ENCODE data around the gene RPRD1B. TPM values are rescaled to one million over a fixed set of nuclear protein-coding genes. Genes with fewer than 3 reads are reported as not detected.

The RPRD1B gene
- total and polyA plus RNA-seq, 2 of the 13 experiments (the other 11 are each of a cell fraction or from before 2014, with no cell fraction given): 31.1 to 41.5 TPM

DNA sequence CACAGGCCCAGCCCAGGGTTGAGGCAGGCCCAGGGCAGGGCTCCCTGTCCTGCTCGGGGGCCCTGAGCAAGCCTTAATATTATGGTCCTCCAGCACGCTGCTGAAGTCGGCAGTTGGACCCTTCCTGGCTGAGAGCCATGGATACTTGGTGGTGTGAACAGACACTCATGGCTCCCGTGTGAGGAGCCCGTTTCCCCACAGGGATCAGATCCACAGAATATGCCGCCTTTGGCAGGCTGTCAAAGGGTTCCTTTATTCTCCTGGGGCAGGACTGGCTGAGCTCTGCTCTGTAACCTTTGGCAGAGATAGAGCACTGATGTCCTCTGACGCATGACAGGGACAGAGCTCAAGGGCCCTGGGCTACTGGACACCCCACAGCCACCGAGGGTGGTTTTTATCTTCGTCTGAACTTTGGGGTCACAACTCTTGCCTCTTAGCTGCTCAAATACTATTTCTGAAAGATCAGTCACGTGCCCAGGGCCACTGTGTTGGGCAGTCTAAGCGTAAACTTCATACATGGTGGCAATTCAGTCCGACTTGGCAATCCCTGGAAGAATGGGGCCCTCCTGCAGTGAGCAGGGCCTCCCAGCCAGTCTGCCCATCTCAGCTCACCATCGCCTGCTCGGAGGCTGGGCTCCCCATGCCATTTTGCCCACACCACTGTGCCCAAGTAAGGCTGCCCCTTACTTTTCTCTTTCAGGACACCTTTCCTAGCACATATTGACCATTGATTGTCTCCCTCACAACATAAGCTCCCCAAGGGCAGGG, 49.3 kb upstream of the RPRD1B start (continued):
- TF ChIP-seq, protein P1, sequence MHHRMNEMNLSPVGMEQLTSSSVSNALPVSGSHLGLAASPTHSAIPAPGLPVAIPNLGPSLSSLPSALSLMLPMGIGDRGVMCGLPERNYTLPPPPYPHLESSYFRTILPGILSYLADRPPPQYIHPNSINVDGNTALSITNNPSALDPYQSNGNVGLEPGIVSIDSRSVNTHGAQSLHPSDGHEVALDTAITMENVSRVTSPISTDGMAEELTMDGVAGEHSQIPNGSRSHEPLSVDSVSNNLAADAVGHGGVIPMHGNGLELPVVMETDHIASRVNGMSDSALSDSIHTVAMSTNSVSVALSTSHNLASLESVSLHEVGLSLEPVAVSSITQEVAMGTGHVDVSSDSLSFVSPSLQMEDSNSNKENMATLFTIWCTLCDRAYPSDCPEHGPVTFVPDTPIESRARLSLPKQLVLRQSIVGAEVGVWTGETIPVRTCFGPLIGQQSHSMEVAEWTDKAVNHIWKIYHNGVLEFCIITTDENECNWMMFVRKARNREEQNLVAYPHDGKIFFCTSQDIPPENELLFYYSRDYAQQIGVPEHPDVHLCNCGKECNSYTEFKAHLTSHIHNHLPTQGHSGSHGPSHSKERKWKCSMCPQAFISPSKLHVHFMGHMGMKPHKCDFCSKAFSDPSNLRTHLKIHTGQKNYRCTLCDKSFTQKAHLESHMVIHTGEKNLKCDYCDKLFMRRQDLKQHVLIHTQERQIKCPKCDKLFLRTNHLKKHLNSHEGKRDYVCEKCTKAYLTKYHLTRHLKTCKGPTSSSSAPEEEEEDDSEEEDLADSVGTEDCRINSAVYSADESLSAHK (CRISPR knock-in tag; IDR thresholded peaks at IDR 0.05; ENCODE audit: borderline replicate concordance): 0 out of 2 replicates have a peak, but pooled peaks have one; percentile 27
- TF ChIP-seq NCOA1 (CRISPR knock-in tag; IDR thresholded peaks at IDR 0.05): no peak
- TF ChIP-seq ZMYM2 (CRISPR knock-in tag; IDR thresholded peaks at IDR 0.05): no peak
- TF ChIP-seq BORCS8-MEF2B (CRISPR knock-in tag; IDR thresholded peaks at IDR 0.05): peak; percentile 70; the same call in 1 of the 2 replicates
- no peak for TF ChIP-seq FOXA1 (IDR thresholded peaks at IDR 0.05)
- no peak for TF ChIP-seq FOXA1 (CRISPR knock-in tag; IDR thresholded peaks at IDR 0.05)
- TF ChIP-seq GABPB1 (CRISPR knock-in tag; IDR thresholded peaks at IDR 0.05): no peak; the same call in 1 of the 2 replicates
- TF ChIP-seq ZBTB1 (CRISPR knock-in tag; IDR thresholded peaks at IDR 0.05; ENCODE audit: borderline replicate concordance): no peak
- TF ChIP-seq NONO (IDR thresholded peaks at IDR 0.05): no peak
- TF ChIP-seq NONO (CRISPR knock-in tag; conservative IDR thresholded peaks at IDR 0.05): no peak; the same call in 1 of the 2 replicates
- TF ChIP-seq ZNF878 (CRISPR knock-in tag; IDR thresholded peaks at IDR 0.05): no peak
- TF ChIP-seq ELF3 (CRISPR knock-in tag; IDR thresholded peaks at IDR 0.05): peak; percentile 32
- TF ChIP-seq, protein P2, sequence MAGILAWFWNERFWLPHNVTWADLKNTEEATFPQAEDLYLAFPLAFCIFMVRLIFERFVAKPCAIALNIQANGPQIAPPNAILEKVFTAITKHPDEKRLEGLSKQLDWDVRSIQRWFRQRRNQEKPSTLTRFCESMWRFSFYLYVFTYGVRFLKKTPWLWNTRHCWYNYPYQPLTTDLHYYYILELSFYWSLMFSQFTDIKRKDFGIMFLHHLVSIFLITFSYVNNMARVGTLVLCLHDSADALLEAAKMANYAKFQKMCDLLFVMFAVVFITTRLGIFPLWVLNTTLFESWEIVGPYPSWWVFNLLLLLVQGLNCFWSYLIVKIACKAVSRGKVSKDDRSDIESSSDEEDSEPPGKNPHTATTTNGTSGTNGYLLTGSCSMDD (CRISPR knock-in tag; IDR thresholded peaks at IDR 0.05): no peak
- peak; percentile 47 for TF ChIP-seq FOSL2 (CRISPR knock-in tag; IDR thresholded peaks at IDR 0.05)
- TF ChIP-seq GLI4 (CRISPR knock-in tag; IDR thresholded peaks at IDR 0.05; ENCODE audit: borderline replicate concordance): no peak
- 0 out of 2 replicates have a peak, but pooled peaks have one; percentile 15 for TF ChIP-seq MAZ (IDR thresholded peaks at IDR 0.05; ENCODE audit: borderline replicate concordance, low read depth, low read length)
- TF ChIP-seq MAZ (CRISPR knock-in tag; IDR thresholded peaks at IDR 0.05; ENCODE audit: low read depth): no peak
- TF ChIP-seq ZNF737 (CRISPR knock-in tag; IDR thresholded peaks at IDR 0.05; ENCODE audit: borderline replicate concordance): no peak
- TF ChIP-seq, protein P3, sequence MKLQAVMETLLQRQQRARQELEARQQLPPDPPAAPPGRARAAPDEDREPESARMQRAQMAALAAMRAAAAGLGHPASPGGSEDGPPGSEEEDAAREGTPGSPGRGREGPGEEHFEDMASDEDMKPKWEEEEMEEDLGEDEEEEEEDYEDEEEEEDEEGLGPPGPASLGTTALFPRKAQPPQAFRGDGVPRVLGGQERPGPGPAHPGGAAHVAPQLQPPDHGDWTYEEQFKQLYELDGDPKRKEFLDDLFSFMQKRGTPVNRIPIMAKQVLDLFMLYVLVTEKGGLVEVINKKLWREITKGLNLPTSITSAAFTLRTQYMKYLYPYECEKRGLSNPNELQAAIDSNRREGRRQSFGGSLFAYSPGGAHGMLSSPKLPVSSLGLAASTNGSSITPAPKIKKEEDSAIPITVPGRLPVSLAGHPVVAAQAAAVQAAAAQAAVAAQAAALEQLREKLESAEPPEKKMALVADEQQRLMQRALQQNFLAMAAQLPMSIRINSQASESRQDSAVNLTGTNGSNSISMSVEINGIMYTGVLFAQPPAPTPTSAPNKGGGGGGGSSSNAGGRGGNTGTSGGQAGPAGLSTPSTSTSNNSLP (IDR thresholded peaks at IDR 0.05; ENCODE audit: low read depth, low read length): 0 out of 2 replicates have a peak, but pooled peaks have one; percentile 43
- TF ChIP-seq ZNF619 (CRISPR knock-in tag; IDR thresholded peaks at IDR 0.05): no peak
- peak; percentile 54 for TF ChIP-seq YY1 (IDR thresholded peaks at IDR 0.05; ENCODE audit: insufficient read depth, insufficient replicate concordance, low read depth, low read length)
- no peak for TF ChIP-seq ZNF564 (CRISPR knock-in tag; IDR thresholded peaks at IDR 0.05)
- TF ChIP-seq, protein P4, sequence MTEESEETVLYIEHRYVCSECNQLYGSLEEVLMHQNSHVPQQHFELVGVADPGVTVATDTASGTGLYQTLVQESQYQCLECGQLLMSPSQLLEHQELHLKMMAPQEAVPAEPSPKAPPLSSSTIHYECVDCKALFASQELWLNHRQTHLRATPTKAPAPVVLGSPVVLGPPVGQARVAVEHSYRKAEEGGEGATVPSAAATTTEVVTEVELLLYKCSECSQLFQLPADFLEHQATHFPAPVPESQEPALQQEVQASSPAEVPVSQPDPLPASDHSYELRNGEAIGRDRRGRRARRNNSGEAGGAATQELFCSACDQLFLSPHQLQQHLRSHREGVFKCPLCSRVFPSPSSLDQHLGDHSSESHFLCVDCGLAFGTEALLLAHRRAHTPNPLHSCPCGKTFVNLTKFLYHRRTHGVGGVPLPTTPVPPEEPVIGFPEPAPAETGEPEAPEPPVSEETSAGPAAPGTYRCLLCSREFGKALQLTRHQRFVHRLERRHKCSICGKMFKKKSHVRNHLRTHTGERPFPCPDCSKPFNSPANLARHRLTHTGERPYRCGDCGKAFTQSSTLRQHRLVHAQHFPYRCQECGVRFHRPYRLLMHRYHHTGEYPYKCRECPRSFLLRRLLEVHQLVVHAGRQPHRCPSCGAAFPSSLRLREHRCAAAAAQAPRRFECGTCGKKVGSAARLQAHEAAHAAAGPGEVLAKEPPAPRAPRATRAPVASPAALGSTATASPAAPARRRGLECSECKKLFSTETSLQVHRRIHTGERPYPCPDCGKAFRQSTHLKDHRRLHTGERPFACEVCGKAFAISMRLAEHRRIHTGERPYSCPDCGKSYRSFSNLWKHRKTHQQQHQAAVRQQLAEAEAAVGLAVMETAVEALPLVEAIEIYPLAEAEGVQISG (CRISPR knock-in tag; IDR thresholded peaks at IDR 0.05): peak; percentile 74
